ENCODE data around the gene PTPN14.
A peak's percentile ranks its signal among the peaks of the same experiment; 100 is the strongest.

The PTPN14 gene

GRCh38 chr1:214467078-214467585 is 84.3 kb downstream of the PTPN14 start:
- H3K4me3 ChIP-seq (ENCODE audit: low read depth, low read length): no peak overlapping the region
- peaks cover 20% of the 10 kb centered on the region for H3K4me1 ChIP-seq (ENCODE audit: control insufficient read depth, insufficient read depth, low read length)
- H3K9me3 ChIP-seq (ENCODE audit: control insufficient read depth, insufficient read depth, low read depth, low read length): no peaks in the 10 kb centered on the region
- peaks cover 0 to 4% of the 10 kb centered on the region in 2 experiments; a peak in 1 of 3 replicates for H3K36me3 ChIP-seq (ENCODE audit: control insufficient read depth in 2 of 2, insufficient read depth in 1 of 2, low read length in 2 of 2)
- no peak for TF ChIP-seq ZNF223 (tag by site-specific recombination; IDR thresholded peaks at IDR 0.05)
- TF ChIP-seq ZFHX2 (tag by site-specific recombination; conservative IDR thresholded peaks at IDR 0.05): no peak
- no peak for TF ChIP-seq PRDM6 (tag by site-specific recombination; IDR thresholded peaks at IDR 0.05)
- TF ChIP-seq ZNF416 (tag by site-specific recombination; IDR thresholded peaks at IDR 0.05): no peak
- TF ChIP-seq ZIC2 (tag by site-specific recombination; IDR thresholded peaks at IDR 0.05): no peak
- TF ChIP-seq ZNF843 (tag by site-specific recombination; IDR thresholded peaks at IDR 0.05): no peak
- TF ChIP-seq ZNF664 (tag by site-specific recombination; IDR thresholded peaks at IDR 0.05): no peak
- TF ChIP-seq ZNF776 (tag by site-specific recombination; IDR thresholded peaks at IDR 0.05; ENCODE audit: borderline replicate concordance): no peak
- TF ChIP-seq ZNF707 (tag by site-specific recombination; IDR thresholded peaks at IDR 0.05): no peak
- TF ChIP-seq, protein P1, sequence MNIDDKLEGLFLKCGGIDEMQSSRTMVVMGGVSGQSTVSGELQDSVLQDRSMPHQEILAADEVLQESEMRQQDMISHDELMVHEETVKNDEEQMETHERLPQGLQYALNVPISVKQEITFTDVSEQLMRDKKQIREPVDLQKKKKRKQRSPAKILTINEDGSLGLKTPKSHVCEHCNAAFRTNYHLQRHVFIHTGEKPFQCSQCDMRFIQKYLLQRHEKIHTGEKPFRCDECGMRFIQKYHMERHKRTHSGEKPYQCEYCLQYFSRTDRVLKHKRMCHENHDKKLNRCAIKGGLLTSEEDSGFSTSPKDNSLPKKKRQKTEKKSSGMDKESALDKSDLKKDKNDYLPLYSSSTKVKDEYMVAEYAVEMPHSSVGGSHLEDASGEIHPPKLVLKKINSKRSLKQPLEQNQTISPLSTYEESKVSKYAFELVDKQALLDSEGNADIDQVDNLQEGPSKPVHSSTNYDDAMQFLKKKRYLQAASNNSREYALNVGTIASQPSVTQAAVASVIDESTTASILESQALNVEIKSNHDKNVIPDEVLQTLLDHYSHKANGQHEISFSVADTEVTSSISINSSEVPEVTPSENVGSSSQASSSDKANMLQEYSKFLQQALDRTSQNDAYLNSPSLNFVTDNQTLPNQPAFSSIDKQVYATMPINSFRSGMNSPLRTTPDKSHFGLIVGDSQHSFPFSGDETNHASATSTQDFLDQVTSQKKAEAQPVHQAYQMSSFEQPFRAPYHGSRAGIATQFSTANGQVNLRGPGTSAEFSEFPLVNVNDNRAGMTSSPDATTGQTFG (tag by site-specific recombination; IDR thresholded peaks at IDR 0.05; ENCODE audit: borderline replicate concordance): no peak
- no peak for TF ChIP-seq ZNF791 (tag by site-specific recombination; IDR thresholded peaks at IDR 0.05)
- CTCF ChIA-PET: interaction anchor here (1.4 kb wide), 1 partner anchor 118 kb away, joined by 4 read pairs; no protein-coding TSS in a partner anchor
- no peak overlapping the region for H3K27ac ChIP-seq (ENCODE audit: extremely low read depth, low read depth, low read length)
- POLR2A ChIA-PET: no interaction called here

GRCh38 chr1:214466403-214467077 is 84.9 kb downstream of the PTPN14 start:
- H3K4me1 ChIP-seq (ENCODE audit: control insufficient read depth, insufficient read depth, low read length): peaks cover 20% of the 10 kb centered on the region
- CTCF ChIA-PET: interaction anchor here (1.4 kb wide), 1 partner anchor 119 kb away, joined by 4 read pairs; no protein-coding TSS in a partner anchor
- POLR2A ChIA-PET: no interaction called here
- H3K36me3 ChIP-seq (ENCODE audit: control insufficient read depth in 2 of 2, insufficient read depth in 1 of 2, low read length in 2 of 2): peaks cover 0 to 4% of the 10 kb centered on the region in 2 experiments; a peak in 1 of 3 replicates
- H3K9me3 ChIP-seq (ENCODE audit: control insufficient read depth, insufficient read depth, low read depth, low read length): no peaks in the 10 kb centered on the region
- no peak overlapping the region for H3K4me3 ChIP-seq (ENCODE audit: low read depth, low read length)
- TF ChIP-seq ZNF362 (tag by site-specific recombination; IDR thresholded peaks at IDR 0.05): no peak
- TF ChIP-seq ZNF121 (tag by site-specific recombination; IDR thresholded peaks at IDR 0.05): no peak
- TF ChIP-seq ZNF600 (tag by site-specific recombination; IDR thresholded peaks at IDR 0.05): 0 out of 2 replicates have a peak, but pooled peaks have one; percentile 14
- no peak for TF ChIP-seq TRIM28 (IDR thresholded peaks at IDR 0.05; ENCODE audit: borderline replicate concordance, low read length)
- TF ChIP-seq ZNF37A (tag by site-specific recombination; IDR thresholded peaks at IDR 0.05): no peak
- H3K27ac ChIP-seq (ENCODE audit: extremely low read depth, low read depth, low read length): no peak overlapping the region

All from HEK293 (cell line).